Measurements from ENCODE around the gene MSRB3.

The MSRB3 gene

GRCh38 chr12:65510584-65511050, 232.1 kb downstream of the MSRB3 start:
- Histone ChIP-seq H3K27me3 (ENCODE audit: low read length) (no peaks in the 10 kb centered on the region), H3K4me2 (ENCODE audit: low read depth, low read length, poor library complexity, severe bottlenecking) (no peak overlapping the region), H3K9me3 (ENCODE audit: insufficient read depth, low read length) (no peaks in the 10 kb centered on the region), H3K4me3 (ENCODE audit: insufficient read depth, low read length, poor library complexity, severe bottlenecking) (no peak overlapping the region), H3K9me2 (replicated peaks; ENCODE audit: insufficient read depth, low read length) (no peaks in the 10 kb centered on the region), H3K36me3 (ENCODE audit: low read length) (no peaks in the 10 kb centered on the region), H3K79me2 (ENCODE audit: insufficient read depth, low read length) (no peaks in the 10 kb centered on the region), H2AFZ (ENCODE audit: low read depth, low read length, severe bottlenecking) (no peak overlapping the region), H3F3A (ENCODE audit: insufficient read depth) (no peaks in the 10 kb centered on the region), H3K27ac (ENCODE audit: low read depth, low read length) (no peak overlapping the region), H3K9ac (ENCODE audit: low read length) (no peak overlapping the region), H4K20me1 (ENCODE audit: low read depth, low read length) (no peaks in the 10 kb centered on the region)
- no peak for TF ChIP-seq CTCF (IDR thresholded peaks at IDR 0.05; ENCODE audit: insufficient read depth, low read length, poor library complexity, severe bottlenecking)
- no peak for TF ChIP-seq EZH2phosphoT487 (conservative IDR thresholded peaks at IDR 0.05; ENCODE audit: low read length)

- no peak overlapping the region for H3K9ac ChIP-seq (ENCODE audit: low read length)
- no peaks in the 10 kb centered on the region for H3K9me2 ChIP-seq (replicated peaks; ENCODE audit: insufficient read depth, low read length)
Observed at GRCh38 chr12:65511134-65511834, 232.8 kb downstream of the MSRB3 start.

GRCh38 chr12:65511912-65512311, 233.4 kb downstream of the MSRB3 start:
- Histone ChIP-seq H3K4me3 (ENCODE audit: insufficient read depth, low read length, poor library complexity, severe bottlenecking) (no peak overlapping the region), H3K36me3 (ENCODE audit: low read length) (no peaks in the 10 kb centered on the region), H2AFZ (ENCODE audit: low read depth, low read length, severe bottlenecking) (no peak overlapping the region), H3K4me2 (ENCODE audit: low read depth, low read length, poor library complexity, severe bottlenecking) (no peak overlapping the region), H3K9me3 (ENCODE audit: insufficient read depth, low read length) (no peaks in the 10 kb centered on the region), H3K79me2 (ENCODE audit: insufficient read depth, low read length) (no peaks in the 10 kb centered on the region), H3K9me2 (replicated peaks; ENCODE audit: insufficient read depth, low read length) (no peaks in the 10 kb centered on the region), H3K27me3 (ENCODE audit: low read length) (no peaks in the 10 kb centered on the region), H3K27ac (ENCODE audit: low read depth, low read length) (no peak overlapping the region), H3K9ac (ENCODE audit: low read length) (no peak overlapping the region), H4K20me1 (ENCODE audit: low read depth, low read length) (no peaks in the 10 kb centered on the region), H3F3A (ENCODE audit: insufficient read depth) (no peaks in the 10 kb centered on the region)
- TF ChIP-seq EZH2phosphoT487 (conservative IDR thresholded peaks at IDR 0.05; ENCODE audit: low read length) (no peak), CTCF (IDR thresholded peaks at IDR 0.05; ENCODE audit: insufficient read depth, low read length, poor library complexity, severe bottlenecking) (no peak)

More at GRCh38 chr12:65511134-65511834, 232.8 kb downstream of the MSRB3 start:
- H4K20me1 ChIP-seq (ENCODE audit: low read depth, low read length) = no peaks in the 10 kb centered on the region
- no peaks in the 10 kb centered on the region for H3F3A ChIP-seq (ENCODE audit: insufficient read depth)
- H2AFZ ChIP-seq (ENCODE audit: low read depth, low read length, severe bottlenecking) = no peak overlapping the region
- TF ChIP-seq CTCF (IDR thresholded peaks at IDR 0.05; ENCODE audit: insufficient read depth, low read length, poor library complexity, severe bottlenecking) (no peak), EZH2phosphoT487 (conservative IDR thresholded peaks at IDR 0.05; ENCODE audit: low read length) (no peak)
- no peaks in the 10 kb centered on the region for H3K36me3 ChIP-seq (ENCODE audit: low read length)
- H3K27ac ChIP-seq (ENCODE audit: low read depth, low read length) = no peak overlapping the region
- no peaks in the 10 kb centered on the region for H3K79me2 ChIP-seq (ENCODE audit: insufficient read depth, low read length)
- H3K9me3 ChIP-seq (ENCODE audit: insufficient read depth, low read length) = no peaks in the 10 kb centered on the region
- no peak overlapping the region for H3K4me2 ChIP-seq (ENCODE audit: low read depth, low read length, poor library complexity, severe bottlenecking)
- H3K4me3 ChIP-seq (ENCODE audit: insufficient read depth, low read length, poor library complexity, severe bottlenecking) = no peak overlapping the region
- no peaks in the 10 kb centered on the region for H3K27me3 ChIP-seq (ENCODE audit: low read length)
